Trophoblast cell (in vitro differentiated cells and primary cell): Measurements from ENCODE around the gene KIF21A.
A peak's percentile ranks its signal among the peaks of the same experiment; 100 is the strongest.

Experiments
- DNase-seq, 2 donors: peaks; one replicate each; pipeline ENCODE4 v3.0.0-alpha.2; 2016
- H2AFZ ChIP-seq: 2 replicates; pipeline ENCODE4 v1.6.1; 2013; ENCODE audit warnings: low read length, moderate library complexity, mild to moderate bottlenecking; ENCODE audit not compliant: insufficient read depth, poor library complexity
- H2AK5ac ChIP-seq: 2 replicates; pipeline ENCODE4 v1.6.1; 2013; ENCODE audit warnings: mild to moderate bottlenecking, low read length
- H2BK120ac ChIP-seq: 2 replicates; pipeline ENCODE4 v1.6.1; 2013; ENCODE audit warnings: low read length, mild to moderate bottlenecking, moderate library complexity; ENCODE audit not compliant: insufficient read depth, poor library complexity
- H2BK12ac ChIP-seq: 2 replicates; pipeline ENCODE4 v1.6.1; 2013; ENCODE audit warnings: mild to moderate bottlenecking, low read length, moderate library complexity
- H2BK5ac ChIP-seq: 2 replicates; pipeline ENCODE4 v1.6.1; 2013; ENCODE audit warnings: low read length, low read depth, moderate library complexity, mild to moderate bottlenecking; ENCODE audit not compliant: poor library complexity
- H3K14ac ChIP-seq: 2 replicates; pipeline ENCODE4 v1.6.1; 2013; ENCODE audit warnings: mild to moderate bottlenecking, low read length
- H3K18ac ChIP-seq: 2 replicates; pipeline ENCODE4 v1.6.1; 2013; ENCODE audit warnings: mild to moderate bottlenecking, low read length
- H3K23ac ChIP-seq: 2 replicates; pipeline ENCODE4 v1.6.1; 2013; ENCODE audit warnings: low read length
- H3K27ac ChIP-seq: 2 replicates; pipeline ENCODE4 v1.5.1; 2013; ENCODE audit warnings: low read depth, mild to moderate bottlenecking, inconsistent platforms, low read length, moderate library complexity
- H3K27me3 ChIP-seq: 2 replicates; pipeline ENCODE4 v1.6.1; 2013; ENCODE audit warnings: inconsistent platforms, mild to moderate bottlenecking, low read length, moderate library complexity; ENCODE audit not compliant: insufficient read depth
- H3K36me3 ChIP-seq, 2 experiments: 1 replicate in 1 of 2; 2 replicates in 1 of 2; pipeline ENCODE4 v1.6.1; 2013; ENCODE audit warnings: low read length in 2 of 2, mild to moderate bottlenecking in 2 of 2, moderate library complexity in 1 of 2; ENCODE audit not compliant: insufficient read depth in 2 of 2, control insufficient read depth in 1 of 2
- H3K4ac ChIP-seq: 2 replicates; pipeline ENCODE4 v1.6.1; 2013; ENCODE audit warnings: low read depth, mild to moderate bottlenecking, low read length, moderate library complexity
- H3K4me1 ChIP-seq, 2 experiments: 1 replicate in 1 of 2; 2 replicates in 1 of 2; pipeline ENCODE4 v1.6.1; 2013; ENCODE audit warnings: low read length in 2 of 2, mild to moderate bottlenecking in 2 of 2, moderate library complexity in 1 of 2; ENCODE audit not compliant: insufficient read depth in 2 of 2, control insufficient read depth in 1 of 2
- H3K4me2 ChIP-seq: 2 replicates; pipeline ENCODE4 v1.6.1; 2013; ENCODE audit warnings: inconsistent platforms, mild to moderate bottlenecking, low read length, moderate library complexity
- H3K4me3 ChIP-seq: 2 replicates; pipeline ENCODE4 v1.5.1; 2013; ENCODE audit warnings: mild to moderate bottlenecking, low read depth, low read length, inconsistent platforms
- H3K79me1 ChIP-seq: one replicate; pipeline ENCODE4 v1.6.1; 2013; ENCODE audit warnings: low read length
- H3K79me2 ChIP-seq: 2 replicates; pipeline ENCODE4 v1.6.1; 2013; ENCODE audit warnings: low read length, mild to moderate bottlenecking; ENCODE audit not compliant: control insufficient read depth, insufficient read depth, poor library complexity
- H3K9ac ChIP-seq: 2 replicates; pipeline ENCODE4 v1.6.1; 2013; ENCODE audit warnings: mild to moderate bottlenecking, low read length
- H3K9me3 ChIP-seq: 2 replicates; pipeline ENCODE4 v1.6.1; 2013; ENCODE audit warnings: low read depth, mild to moderate bottlenecking, control low read depth, inconsistent platforms, low read length; ENCODE audit not compliant: insufficient read depth
- H4K12ac ChIP-seq: 2 replicates; pipeline ENCODE4 v1.6.1; 2013; ENCODE audit warnings: low read depth, mild to moderate bottlenecking, low read length, moderate library complexity
- H4K8ac ChIP-seq: 2 replicates; pipeline ENCODE4 v1.6.1; 2013; ENCODE audit warnings: low read depth, mild to moderate bottlenecking, low read length, moderate library complexity
- H4K91ac ChIP-seq: one replicate; pipeline ENCODE4 v1.6.1; 2013; ENCODE audit warnings: low read depth, mild to moderate bottlenecking, low read length, moderate library complexity
- WGBS: extraction: QIAGEN DNeasy Blood & Tissue Kit; methylation state at CpG from one replicate; pipeline ENCODE4 v1.1.7; 2013; ENCODE audit warnings: missing lambda C conversion rate; ENCODE audit not compliant: insufficient read length, insufficient coverage; ENCODE audit errors: extremely low coverage; 5-methylcytosine and 5-hydroxymethylcytosine counted together

Gene KIF21A

DNA sequence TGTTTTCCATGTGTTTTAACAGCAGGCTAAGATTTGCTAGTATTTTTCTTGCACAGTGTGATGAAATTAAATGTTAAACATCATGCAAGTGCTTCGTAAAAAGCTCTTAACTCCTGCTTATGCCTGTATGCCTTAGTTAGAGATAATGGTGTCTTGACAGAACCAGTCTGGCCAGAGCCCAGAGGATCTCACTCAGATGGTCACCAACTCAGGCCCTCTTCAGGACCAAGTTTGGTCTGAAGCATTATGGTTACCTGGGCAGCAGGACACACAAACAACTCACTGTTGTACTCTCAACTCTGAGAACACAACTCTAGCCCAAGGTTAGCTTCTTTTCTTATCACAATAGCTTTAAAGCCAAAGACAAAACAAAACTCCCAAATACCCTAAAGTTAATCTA is 115.4 kb downstream of the KIF21A start:
- Histone ChIP-seq H2AK5ac (no peak overlapping the region), H3K27ac (no peak overlapping the region), H3K36me3 (no peaks in the 10 kb centered on the region), H3K4me2 (no peak overlapping the region), H2AFZ (no peak overlapping the region), H4K8ac (no peak overlapping the region), H3K4me1 (no peaks in the 10 kb centered on the region), H2BK12ac (no peak overlapping the region), H3K9ac (no peak overlapping the region), H3K9me3 (no peaks in the 10 kb centered on the region), H3K18ac (no peak overlapping the region), H4K91ac (no peak overlapping the region), H2BK120ac (no peak overlapping the region), H3K14ac (no peak overlapping the region), H3K79me1 (no peaks in the 10 kb centered on the region), H3K27me3 (no peaks in the 10 kb centered on the region), H3K4ac (no peak overlapping the region), H4K12ac (no peak overlapping the region), H2BK5ac (no peak overlapping the region), H3K79me2 (no peaks in the 10 kb centered on the region), H3K23ac (no peak overlapping the region), H3K4me3 (no peak overlapping the region)
- peak; percentile 43 to 68 for DNase-seq
- WGBS = no CpG with 5 or more reads among the region's 1 CpG

DNA sequence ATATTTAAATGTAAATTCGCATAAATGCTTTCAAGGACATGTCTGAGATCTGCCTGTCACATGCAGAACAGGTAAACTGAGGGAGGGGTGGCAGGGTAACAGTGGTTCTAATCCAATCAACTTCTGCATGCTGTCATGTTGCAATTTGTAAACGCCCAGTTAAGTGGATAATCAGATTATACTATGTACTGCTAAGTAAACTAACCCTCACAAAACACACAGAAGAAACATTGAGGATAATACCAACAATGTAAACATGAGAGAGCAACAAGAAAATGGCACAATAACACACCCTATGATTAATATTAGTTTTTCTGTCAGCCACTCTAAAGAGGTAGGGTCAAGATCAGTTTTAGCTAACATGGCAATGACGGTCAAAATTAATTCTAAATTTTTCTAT is 123.7 kb downstream of the KIF21A start:
- Histone ChIP-seq H3K18ac (no peak overlapping the region), H2BK5ac (no peak overlapping the region), H3K79me2 (no peaks in the 10 kb centered on the region), H3K4ac (no peak overlapping the region), H2AFZ (no peak overlapping the region), H3K36me3 (no peaks in the 10 kb centered on the region), H3K27me3 (no peaks in the 10 kb centered on the region), H2AK5ac (no peak overlapping the region), H4K12ac (no peak overlapping the region), H2BK12ac (no peak overlapping the region), H3K4me2 (no peak overlapping the region), H3K9me3 (no peaks in the 10 kb centered on the region), H3K14ac (no peak overlapping the region), H3K9ac (no peak overlapping the region), H4K91ac (no peak overlapping the region), H2BK120ac (no peak overlapping the region), H3K4me1 (no peaks in the 10 kb centered on the region), H3K27ac (no peak overlapping the region), H3K4me3 (no peak overlapping the region), H3K79me1 (no peaks in the 10 kb centered on the region), H4K8ac (no peak overlapping the region), H3K23ac (no peak overlapping the region)
- WGBS = no CpG with 5 or more reads among the region's 3 CpGs
- no peak for DNase-seq

DNA sequence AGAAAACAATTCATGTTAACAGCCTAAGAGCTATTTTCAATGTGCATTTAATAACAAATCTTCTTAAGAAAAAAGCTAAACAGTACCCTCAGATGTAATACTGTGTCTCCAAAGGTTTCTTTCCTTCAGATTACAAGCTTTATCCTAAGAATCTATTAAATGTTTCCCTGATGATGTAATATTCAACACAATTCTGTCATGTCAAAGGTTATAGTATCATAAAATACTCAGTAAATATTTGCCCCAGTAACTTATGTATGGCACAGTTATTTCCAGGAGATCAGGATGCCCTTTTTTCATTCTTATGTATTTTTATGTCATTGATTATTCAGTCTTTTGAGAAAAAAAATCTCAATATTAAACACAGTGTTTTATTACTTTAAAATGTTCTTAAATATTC is 128.4 kb downstream of the KIF21A start:
- Histone ChIP-seq H2BK12ac (no peak overlapping the region), H4K8ac (no peak overlapping the region), H3K18ac (no peak overlapping the region), H4K12ac (no peak overlapping the region), H3K27ac (no peak overlapping the region), H3K36me3 (no peaks in the 10 kb centered on the region), H3K23ac (no peak overlapping the region), H3K27me3 (no peaks in the 10 kb centered on the region), H3K9ac (no peak overlapping the region), H2AFZ (no peak overlapping the region), H3K14ac (no peak overlapping the region), H3K4me1 (no peaks in the 10 kb centered on the region), H4K91ac (no peak overlapping the region), H3K79me2 (no peaks in the 10 kb centered on the region), H2BK120ac (no peak overlapping the region), H2AK5ac (no peak overlapping the region), H3K4ac (no peak overlapping the region), H3K4me3 (no peak overlapping the region), H3K9me3 (no peaks in the 10 kb centered on the region), H2BK5ac (no peak overlapping the region), H3K4me2 (no peak overlapping the region), H3K79me1 (no peaks in the 10 kb centered on the region)
- no peak for DNase-seq

GRCh38 chr12:39309516-39309915 is 133.4 kb downstream of the KIF21A start:
- H4K91ac ChIP-seq = no peak overlapping the region
- no peak overlapping the region for H3K4me2 ChIP-seq
- H3K9me3 ChIP-seq = no peaks in the 10 kb centered on the region
- H3K23ac ChIP-seq = no peak overlapping the region
- H3K79me2 ChIP-seq = no peaks in the 10 kb centered on the region
- no peak overlapping the region for H2BK5ac ChIP-seq
- DNase-seq = no peak
- no peak overlapping the region for H2AFZ ChIP-seq
- no peak overlapping the region for H4K8ac ChIP-seq
- H3K36me3 ChIP-seq = no peaks in the 10 kb centered on the region
- H4K12ac ChIP-seq = no peak overlapping the region
- no peak overlapping the region for H3K4me3 ChIP-seq
- no peak overlapping the region for H3K9ac ChIP-seq
- no CpG with 5 or more reads among the region's 4 CpGs for WGBS
- H3K27me3 ChIP-seq = no peaks in the 10 kb centered on the region
- H3K27ac ChIP-seq = no peak overlapping the region
- H2BK12ac ChIP-seq = no peak overlapping the region
- H3K18ac ChIP-seq = no peak overlapping the region
- no peaks in the 10 kb centered on the region for H3K79me1 ChIP-seq
- H2AK5ac ChIP-seq = no peak overlapping the region
- H3K4me1 ChIP-seq = no peaks in the 10 kb centered on the region
- H3K4ac ChIP-seq = no peak overlapping the region
- H3K14ac ChIP-seq = no peak overlapping the region
- no peak overlapping the region for H2BK120ac ChIP-seq

GRCh38 chr12:39301422-39301821 is 141.5 kb downstream of the KIF21A start:
- Histone ChIP-seq H3K4ac (no peak overlapping the region), H4K8ac (no peak overlapping the region), H3K79me1 (no peaks in the 10 kb centered on the region), H3K27me3 (no peaks in the 10 kb centered on the region), H2BK5ac (no peak overlapping the region), H3K4me2 (no peak overlapping the region), H3K23ac (no peak overlapping the region), H3K18ac (no peak overlapping the region), H2AFZ (no peak overlapping the region), H3K4me1 (peaks cover 0 to 2% of the 10 kb centered on the region in 2 experiments), H3K27ac (no peak overlapping the region), H3K36me3 (no peaks in the 10 kb centered on the region), H3K14ac (no peak overlapping the region), H3K79me2 (no peaks in the 10 kb centered on the region), H2BK120ac (no peak overlapping the region), H4K12ac (no peak overlapping the region), H2BK12ac (no peak overlapping the region), H3K9ac (no peak overlapping the region), H4K91ac (no peak overlapping the region), H3K9me3 (no peaks in the 10 kb centered on the region), H3K4me3 (no peak overlapping the region), H2AK5ac (no peak overlapping the region)
- no peak for DNase-seq
